HG03460 (cell line): ENCODE measurements around the gene NID2.

Experiments used
- ATAC-seq: cut with Tn5 transposase; IDR thresholded peaks from one replicate; pipeline ENCODE4 v1.9.1; 2021; ENCODE audit not compliant: unreplicated experiment

The NID2 gene

DNA sequence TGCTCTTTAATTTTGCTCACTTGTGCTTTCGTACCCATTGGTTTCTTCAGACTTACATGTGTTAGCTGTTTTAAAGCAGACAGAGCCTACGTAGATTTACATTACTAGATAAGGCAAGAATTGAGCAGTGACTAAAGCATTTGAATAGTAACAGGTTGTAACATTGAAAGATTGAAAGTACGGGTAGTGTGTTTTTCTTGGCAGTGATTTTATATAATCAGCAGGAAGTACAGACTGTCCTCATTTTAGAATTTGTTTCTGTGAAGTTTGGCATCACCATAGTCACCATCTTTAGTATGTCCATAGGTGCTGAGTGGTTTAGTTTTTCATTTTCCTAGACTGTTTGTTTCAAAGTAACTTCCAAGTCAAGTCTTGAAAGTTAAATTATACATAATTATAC lies 65.5 kb downstream of the NID2 start:
- no peak for ATAC-seq

DNA sequence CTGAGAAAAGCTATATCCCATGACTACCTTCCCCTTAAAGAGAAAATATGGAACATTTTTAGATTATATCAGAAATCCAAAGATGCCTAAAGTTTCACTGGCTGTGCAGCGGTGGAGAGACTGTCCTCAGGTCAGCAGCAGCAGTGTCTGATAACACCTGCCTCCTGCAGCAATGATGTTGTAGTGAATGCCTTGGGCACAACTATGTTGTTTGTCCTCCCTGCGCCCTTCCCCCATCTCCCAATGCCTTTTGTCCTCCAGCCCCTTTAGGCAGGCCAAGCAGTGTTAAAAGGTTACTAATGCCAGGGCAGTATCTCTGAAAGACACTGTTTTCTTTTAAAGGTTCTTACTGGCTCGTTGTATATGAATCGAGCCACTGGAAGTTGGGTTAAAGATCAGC lies 66.3 kb downstream of the NID2 start:
- ATAC-seq, result no peak

DNA sequence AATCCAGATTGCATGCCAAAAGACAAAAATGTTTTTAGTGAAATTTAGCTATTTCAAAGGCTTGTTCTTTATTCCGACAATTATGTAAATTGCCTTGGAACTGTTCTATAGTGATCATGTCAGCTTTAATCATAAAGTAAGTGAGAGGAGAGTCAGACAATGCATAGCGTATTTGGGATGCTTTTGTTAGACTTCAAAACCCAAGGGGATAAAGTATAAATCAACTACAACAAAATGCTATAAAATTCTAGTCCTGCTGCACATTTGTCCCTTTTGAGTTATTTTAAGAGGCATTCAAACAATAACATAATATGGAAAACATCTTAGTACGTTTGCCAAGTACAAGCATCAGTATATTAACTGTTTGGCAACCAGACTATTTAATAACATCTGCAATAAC lies 68.2 kb downstream of the NID2 start:
- ATAC-seq, result no peak

DNA sequence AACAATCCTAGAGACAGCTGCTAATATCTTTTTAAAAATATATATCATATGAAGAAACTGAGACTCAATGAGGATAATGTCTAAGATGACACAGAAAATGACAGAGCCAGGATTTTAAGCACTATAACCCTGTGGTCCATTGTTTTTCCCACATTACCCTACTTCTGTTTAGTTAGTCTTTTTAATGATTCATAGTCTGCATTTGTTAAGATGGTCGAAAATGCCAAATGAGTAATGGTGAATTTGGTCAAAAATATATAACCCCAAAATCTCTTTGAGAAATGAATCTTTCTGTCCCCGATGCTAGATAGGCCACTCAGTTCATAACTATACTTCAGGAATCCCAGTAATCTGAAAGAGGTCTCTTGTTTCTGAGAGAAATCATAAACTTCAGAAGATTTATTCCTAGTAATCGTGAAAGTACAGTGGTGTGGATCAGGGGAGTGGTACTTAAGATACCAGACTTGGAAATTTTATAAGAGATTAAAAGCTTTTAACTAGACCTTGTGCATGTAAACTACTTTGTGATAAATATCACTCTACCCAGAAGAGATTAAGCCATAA lies 68.8 kb downstream of the NID2 start:
- no peak for ATAC-seq

DNA sequence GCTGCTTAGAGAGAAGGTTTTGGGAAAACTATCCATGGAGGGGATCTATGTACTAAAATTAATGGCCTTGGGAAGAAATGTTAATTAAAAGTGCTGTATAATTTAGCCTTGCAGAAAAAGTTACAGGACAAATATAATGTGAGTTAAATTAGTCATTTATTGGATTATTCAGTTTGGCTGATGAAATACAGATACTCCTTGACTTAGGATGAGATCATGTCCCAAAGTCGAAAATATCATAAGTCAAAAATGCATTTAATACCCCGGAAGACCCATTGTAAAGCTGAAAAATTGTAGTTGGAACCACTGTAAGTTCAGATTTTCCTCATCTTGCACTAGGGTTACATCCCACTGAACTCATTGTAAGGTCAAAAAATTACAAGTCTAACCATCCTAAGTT lies 69.8 kb downstream of the NID2 start:
- ATAC-seq, result no peak

DNA sequence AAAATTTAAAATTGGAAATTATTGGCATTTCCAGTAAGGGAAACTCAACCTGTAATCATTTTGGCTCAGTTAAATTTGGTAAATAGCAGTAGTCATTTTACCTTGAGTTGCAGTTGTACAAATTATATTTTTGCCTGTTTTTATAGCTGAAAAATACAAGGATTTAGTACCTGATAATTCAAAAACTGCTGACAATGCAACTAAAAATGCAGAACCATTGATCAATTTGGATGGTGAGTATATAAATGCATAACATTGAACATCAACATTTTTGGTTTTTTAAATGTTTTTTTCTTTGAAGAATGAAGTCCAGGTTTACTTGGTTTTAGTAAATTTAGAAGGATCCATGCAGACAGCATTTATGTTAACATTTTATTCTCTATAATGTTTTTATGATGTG lies 70.5 kb downstream of the NID2 start:
- no peak for ATAC-seq

DNA sequence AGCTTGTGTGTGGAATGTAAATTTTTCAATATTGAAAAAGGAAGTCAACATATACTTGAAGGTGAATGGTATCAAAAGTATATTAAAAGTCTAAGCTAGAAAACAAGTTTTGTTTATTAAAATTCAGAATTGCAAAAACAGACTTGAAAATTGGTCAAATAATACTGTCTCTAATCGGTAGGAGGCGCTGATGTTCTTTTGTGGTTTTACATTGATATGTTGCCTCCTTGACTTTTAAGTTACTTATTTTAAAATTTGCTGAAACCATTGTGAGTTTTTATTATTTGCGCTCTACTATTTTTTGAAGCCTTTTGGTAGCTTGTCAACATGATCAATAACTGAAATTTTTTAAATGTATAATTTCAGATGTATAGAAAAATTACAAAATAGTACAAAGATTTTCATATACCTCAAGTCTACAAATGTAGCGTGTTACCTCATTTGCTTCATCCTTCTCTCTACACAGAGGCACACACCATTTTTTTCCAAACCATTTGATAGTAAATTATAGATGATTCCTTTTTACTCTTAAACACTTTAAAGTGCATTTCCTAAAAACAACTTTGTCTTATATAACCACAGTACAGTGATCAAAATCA lies 72.6 kb downstream of the NID2 start:
- ATAC-seq, result no peak

DNA sequence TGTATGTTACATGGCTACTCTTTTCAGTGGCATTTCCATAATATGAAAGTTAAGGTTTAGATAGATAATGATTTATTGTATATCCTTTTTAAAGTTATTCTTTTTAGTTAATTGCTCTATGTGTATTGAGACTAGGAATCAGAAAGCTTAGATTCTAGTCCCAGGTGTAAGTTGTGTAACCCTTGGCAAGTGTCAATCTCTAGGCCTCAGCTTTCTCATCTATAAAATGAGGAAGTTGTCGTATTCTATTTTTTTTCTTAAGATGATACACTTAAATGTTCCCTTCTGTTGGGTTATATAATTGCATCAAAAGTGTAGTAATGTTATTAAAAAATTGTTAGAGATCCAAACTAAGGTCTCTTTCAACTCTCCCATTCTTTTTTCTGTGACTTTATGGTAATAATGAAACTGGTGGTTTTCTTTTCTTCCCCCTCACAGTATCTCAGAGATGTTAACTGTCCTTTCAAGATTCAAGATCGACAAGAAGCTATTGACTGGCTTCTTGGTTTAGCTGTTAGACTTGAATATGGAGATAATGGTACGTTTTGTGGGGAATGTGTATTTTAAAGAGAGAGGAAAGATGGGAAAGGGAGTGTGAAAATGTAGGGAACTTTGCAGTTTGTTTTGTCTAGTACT lies 75.5 kb downstream of the NID2 start:
- ATAC-seq, result no peak

DNA sequence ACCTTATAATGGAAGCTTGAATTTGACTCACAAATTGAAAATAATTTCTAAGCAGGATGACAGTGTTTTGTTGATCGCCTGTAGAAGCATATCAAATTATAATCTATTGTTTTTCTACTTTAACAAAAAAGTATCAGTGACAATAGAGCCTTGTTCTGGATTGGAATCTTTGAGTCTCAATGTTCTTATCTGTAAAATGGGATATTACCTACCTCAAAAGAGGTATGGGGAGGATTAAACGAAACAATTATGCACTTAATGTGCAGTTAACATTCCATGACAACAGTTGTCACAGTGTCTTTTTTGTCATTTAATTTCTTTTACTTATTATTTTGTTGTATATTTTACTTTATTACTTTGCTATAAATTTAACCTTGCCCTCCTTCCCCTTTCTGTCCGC lies 78.4 kb downstream of the NID2 start:
- ATAC-seq, result no peak

DNA sequence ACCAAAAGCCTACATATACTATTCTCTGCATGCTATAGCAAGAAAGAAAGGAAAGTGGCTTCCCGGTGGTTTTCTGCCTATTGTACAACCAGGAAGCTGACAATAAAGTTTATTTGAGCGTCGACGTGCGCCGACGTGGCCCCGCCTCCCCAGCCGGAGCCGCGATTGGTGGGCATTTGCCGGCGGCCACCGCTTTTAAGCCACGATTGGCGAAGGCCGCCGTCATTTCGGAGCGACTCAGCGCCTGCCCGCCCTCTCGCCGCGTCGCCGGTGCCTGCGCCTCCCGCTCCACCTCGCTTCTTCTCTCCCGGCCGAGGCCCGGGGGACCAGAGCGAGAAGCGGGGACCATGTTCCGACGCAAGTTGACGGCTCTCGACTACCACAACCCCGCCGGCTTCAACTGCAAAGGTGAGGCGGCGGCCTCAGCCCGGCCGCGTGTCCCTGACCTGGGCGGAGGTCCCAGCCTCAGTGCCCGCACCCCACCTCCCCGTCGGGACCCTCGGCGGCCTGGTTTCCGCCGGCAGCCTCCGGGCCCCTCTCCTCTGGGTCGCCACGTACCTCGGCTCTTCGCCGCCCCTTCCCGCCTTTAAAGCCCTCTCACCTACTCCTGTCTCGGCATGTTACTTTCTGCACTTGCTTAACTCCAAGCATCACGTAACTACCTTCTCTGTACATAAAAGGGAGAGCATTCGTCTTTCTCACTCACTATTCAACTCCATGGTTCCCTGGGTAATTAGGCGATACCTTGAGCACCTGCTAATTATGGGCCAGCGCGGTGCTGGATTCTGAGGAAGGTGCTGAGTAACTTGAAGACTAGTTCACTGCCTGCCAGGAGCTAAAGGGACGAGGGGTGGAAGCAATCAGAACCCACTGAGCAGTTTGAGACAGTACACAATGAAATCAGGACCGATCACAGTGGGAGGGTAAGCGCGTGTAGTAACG lies 79.3 kb downstream of the NID2 start, which contains the start of gene RTRAF:
RTRAF (plus strand) TSS at position 254 of the 942 bp plus-strand sequence; CDS start at position 348, 94 bp downstream.
- peak; percentile 95 for ATAC-seq

DNA sequence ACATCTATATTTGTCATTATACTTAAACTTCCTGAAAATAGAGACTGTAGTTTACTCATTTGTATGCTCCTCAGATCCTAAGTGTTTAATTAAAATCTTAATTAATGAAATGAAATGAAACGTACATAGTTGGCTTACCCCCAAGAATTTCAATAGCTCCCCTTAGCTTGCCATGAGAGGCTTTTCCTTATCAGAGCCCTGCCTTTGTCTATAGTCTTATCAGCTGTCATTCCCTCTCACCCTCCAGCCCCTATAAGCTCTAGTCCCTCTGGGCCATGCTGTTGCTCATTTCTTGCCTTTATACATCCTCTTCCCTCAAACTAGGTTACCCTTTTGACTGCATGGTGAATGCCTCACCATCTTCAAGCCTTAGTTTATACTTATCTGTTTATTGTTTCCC lies 80.6 kb downstream of the NID2 start:
- no peak for ATAC-seq

DNA sequence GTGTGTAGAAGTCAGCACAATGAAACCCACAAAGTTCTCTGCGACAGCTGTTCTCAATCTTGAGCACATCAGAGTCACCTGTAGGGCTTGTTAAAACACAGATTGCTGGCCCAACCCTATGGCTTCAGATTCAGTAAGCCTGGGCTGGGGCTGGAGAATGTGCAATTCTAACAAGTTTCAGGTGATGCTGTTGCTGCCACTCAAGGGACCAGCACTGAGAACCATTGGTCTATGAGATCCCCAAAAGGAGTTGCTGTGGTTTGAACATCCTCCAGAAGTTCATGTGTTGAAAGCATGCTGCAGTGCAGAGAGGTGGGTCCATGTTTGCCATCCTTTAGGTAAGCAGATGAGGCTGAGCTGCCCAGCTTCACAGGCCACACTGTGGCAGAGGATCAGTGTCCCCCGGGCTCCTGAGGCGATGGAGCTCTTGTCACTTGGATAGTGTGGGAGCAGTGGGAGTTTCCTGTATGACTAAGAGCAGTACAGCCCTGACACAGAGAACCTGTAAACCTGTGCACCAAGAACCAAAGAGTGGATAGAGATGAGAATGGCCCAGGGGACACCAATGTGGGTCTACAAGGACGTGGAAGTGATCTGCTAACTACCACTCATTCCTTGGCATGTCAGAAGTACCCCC lies 87.5 kb downstream of the NID2 start:
- peak; percentile 77 for ATAC-seq

DNA sequence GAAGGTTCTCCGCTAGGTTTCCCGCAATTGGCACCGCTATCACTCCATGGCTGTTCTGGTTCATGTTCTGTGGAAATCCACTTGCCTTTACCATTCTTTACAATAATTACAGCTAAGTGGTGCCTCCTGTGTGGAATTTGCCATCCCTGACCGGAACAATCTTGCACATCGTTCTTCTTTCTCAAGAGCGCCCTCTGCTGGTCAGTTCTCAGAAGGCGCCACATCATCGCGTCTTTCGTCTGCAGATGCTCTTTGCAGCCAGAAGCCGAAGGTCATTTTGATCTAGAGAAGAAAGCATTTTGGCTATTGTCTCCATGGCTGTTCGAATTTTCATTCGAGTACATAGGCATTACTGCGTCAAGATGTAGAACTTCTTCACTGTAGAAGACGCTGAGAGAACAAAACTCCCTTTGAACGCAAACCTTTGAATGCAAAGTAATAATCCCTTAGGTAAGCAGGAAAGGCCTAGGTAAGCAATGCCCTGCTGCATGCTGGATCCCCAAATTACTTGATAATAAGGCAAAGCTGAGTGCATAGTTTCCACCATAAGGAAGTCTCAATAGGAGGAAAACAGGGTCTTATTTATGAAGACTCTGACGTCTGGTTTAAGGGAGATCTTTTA lies 89.7 kb downstream of the NID2 start:
- peak; percentile 41 for ATAC-seq

DNA sequence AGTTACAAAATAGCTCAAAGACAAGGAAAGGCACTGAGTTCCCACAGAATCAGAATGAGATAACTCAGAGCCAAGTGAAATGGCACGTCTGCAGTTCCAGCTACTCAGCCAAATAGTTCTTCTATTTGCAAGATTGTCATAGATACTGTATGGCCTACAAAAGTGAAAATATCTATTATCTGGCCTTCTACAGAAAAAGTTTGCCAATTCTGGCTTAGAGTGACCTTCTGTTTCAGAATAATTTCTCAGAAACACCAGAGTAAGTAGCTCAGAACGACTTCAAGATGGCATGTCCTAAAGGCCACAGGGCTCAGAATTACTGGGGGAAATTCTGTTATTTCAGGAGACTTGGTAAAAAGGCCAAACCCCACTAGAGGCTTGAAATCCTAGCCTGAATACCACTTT lies 90.2 kb downstream of the NID2 start:
- no peak for ATAC-seq

DNA sequence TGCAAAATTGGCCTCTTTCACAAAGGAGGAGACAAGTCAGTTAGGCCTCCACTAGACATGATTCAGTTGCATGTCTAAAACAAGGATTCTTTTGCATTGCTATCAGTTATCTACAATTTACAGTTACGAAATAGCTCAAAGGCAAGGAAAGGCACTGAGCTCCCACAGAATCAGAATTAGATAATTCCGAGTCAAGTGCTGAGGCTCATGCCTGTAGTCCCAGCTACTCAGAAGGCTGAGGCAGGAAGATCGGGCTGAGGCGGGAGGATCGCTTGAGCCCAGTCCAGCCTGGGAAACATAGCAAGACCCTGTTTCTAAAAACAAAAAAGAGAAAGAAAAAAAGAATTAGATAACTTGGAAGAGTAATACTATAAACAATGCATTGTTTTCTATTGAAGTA lies 91.8 kb downstream of the NID2 start:
- ATAC-seq, result no peak

DNA sequence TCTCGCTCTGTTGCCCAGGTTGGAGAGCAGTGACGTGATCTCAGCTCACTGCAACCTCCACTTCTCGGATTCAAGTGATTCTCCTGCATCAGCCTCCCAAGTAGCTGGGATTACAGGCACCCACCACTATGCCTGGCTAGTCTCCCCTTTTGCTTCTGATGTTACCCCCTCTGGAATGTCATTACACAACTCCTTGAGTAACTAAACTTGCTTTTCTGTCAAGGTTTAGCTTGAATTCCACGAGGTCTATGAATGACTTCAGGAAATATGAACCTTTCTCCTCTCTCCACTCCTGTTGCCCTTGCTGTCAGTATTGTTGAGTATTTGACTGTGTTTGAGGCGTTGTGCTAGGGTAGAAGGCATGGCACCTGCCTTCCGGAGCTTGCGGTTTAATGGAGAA lies 96.3 kb downstream of the NID2 start:
- ATAC-seq, result no peak

DNA sequence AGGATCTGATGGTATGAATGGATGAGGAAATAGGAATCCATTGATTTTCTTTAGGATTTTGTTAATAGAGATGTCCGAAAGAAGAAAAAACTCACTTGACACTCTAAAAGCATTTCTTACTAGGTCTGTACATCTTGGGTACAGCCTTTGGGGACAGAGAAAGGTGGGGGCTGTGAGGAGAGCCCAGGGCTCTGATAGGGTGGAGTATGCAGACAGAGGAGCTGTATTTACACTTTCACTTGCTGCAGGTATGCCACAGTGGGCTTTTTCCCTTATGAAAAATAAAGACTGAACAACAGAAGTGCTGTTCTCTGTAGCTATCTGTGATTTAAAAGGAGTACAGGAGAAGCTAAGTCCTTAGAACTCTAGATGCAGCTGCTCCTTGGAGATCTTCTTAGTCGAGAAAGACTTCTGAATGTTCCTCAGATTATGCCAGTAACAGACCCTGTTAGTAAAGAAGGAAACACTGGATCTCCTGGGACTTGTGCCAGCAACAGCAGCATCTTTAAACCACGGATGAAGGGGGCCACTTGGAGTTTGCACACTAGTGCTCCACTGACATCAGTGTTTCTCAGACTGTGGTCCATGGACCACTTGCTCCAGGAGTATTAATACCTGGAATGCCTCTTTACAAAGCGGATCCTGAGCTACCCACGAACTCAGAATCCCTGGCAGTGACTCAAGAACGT lies 98.9 kb downstream of the NID2 start:
- ATAC-seq, result no peak

DNA sequence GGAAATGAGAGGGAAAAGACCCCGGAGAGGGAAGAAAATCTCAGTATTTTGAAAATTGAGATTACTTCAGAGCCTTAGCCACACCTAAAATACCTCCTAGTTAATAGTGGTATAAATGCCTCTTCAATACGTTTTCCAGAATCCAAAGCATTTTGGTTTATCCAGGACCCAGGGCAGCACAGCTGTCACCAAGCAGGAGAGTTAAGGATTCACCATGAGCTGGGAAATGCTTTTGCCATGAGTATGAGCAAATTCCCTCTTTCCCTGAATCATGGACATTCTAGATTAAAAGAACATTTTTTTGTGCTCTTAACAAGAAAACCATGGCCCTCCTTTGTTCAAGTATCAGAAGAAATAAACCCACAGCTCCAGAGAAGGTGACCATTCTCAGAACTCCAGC lies 101.3 kb downstream of the NID2 start:
- ATAC-seq, result no peak

DNA sequence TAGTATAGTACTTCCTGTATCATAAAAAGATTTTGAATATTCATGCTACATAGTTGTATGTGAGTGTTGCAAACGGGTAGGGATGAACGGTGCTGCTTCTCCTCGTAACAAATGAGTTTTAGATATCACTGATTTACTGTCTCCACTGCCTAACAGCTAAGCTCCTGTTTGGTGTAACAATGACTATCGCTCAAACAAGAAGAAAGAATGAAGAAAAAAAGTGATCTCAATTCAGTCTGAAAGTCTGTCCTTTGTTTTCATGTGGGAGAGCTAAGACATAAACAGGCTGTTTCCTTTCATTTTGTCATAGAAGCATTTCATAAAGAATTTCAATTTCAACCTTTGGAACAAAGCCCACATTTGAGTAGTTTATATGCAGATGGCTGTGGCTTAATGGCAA lies 105.6 kb downstream of the NID2 start:
- ATAC-seq, result no peak

DNA sequence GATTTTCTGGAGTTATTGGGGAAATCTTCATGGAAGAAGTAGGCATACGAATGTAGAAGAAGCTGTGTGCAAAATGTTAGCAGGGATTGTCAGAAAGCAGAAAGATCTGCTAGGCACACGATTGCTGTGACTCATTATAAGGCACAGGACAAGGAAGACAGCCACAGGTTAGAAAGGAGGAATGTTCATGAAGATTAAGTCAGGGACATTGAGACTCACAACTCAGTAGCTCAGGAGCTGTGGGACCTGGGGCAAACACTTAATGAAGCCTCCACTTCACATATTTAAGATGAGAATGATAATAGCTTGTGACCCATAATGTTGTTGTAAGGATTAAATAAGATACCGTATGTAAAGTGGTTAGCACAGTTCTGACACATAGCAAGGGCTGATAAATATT lies 106.1 kb downstream of the NID2 start:
- ATAC-seq, result no peak
